ACC112 (cell line): ENCODE data around the gene TMEM106C.

Source experiments
- H2AFZ ChIP-seq: fragments of 200-600 bp; sonication (generic); one replicate; pipeline ENCODE4 v1.6.0; 2017; ENCODE audit warnings: antibody characterized with exemption, low read length; ENCODE audit not compliant: unreplicated experiment
- H3K27ac ChIP-seq: fragments of 200-600 bp; sonication (generic); 2 replicates; pipeline ENCODE4 v1.5.1; 2014; ENCODE audit warnings: low read depth, mild to moderate bottlenecking, antibody characterized with exemption, low read length, moderate library complexity
- H3K27me3 ChIP-seq: fragments of 200-600 bp; sonication (generic); 2 replicates; pipeline ENCODE4 v1.6.1; 2014; ENCODE audit warnings: mild to moderate bottlenecking, antibody characterized with exemption, low read length, moderate library complexity, mixed read lengths; ENCODE audit not compliant: insufficient read depth
- H3K36me3 ChIP-seq: fragments of 200-600 bp; sonication (generic); 2 replicates; pipeline ENCODE4 v1.6.1; 2016; ENCODE audit warnings: mild to moderate bottlenecking, antibody characterized with exemption, low read length, moderate library complexity, mixed read lengths; ENCODE audit not compliant: insufficient read depth
- H3K4me1 ChIP-seq: fragments of 200-600 bp; sonication (generic); one replicate; pipeline ENCODE4 v1.6.1; 2016; ENCODE audit warnings: low read length, mixed read lengths; ENCODE audit not compliant: insufficient read depth, unreplicated experiment, control insufficient read depth
- H3K4me3 ChIP-seq: fragments of 200-600 bp; sonication (generic); 2 replicates; pipeline ENCODE4 v1.5.1; 2014; ENCODE audit warnings: mild to moderate bottlenecking, low read depth, low read length
- H3K79me2 ChIP-seq: fragments of 200-600 bp; sonication (generic); one replicate; pipeline ENCODE4 v1.6.0; 2016; ENCODE audit warnings: low read length; ENCODE audit not compliant: control insufficient read depth, unreplicated experiment, insufficient read depth

The TMEM106C gene

DNA sequence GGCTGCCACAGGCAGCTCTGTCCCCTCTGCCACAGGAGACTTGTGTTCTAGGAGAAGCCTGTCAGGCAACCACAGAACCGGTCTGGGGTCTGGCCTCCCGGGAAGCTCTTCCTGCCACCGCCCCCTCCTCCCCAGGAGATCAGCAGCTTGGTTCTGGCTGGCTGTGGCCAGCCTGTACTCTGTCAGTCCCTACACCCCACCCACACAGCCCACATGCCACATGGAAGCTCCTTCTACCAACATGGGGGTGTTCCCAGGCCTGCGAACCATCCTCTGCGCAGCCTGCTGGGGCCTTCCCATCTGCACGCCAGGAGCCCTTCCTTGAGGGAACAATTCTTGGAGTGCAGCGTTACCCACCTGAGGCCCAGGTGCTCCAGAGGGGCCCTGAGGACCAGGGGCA, 16.8 kb downstream of the TMEM106C start:
- H3K4me1 ChIP-seq, result no peaks in the 10 kb centered on the region
- no peak overlapping the region for H3K4me3 ChIP-seq
- H3K36me3 ChIP-seq, result no peaks in the 10 kb centered on the region
- peaks cover 12% of the 10 kb centered on the region for H3K27me3 ChIP-seq
- H3K27ac ChIP-seq, result no peak overlapping the region
- H3K79me2 ChIP-seq, result no peaks in the 10 kb centered on the region
- no peak overlapping the region for H2AFZ ChIP-seq

DNA sequence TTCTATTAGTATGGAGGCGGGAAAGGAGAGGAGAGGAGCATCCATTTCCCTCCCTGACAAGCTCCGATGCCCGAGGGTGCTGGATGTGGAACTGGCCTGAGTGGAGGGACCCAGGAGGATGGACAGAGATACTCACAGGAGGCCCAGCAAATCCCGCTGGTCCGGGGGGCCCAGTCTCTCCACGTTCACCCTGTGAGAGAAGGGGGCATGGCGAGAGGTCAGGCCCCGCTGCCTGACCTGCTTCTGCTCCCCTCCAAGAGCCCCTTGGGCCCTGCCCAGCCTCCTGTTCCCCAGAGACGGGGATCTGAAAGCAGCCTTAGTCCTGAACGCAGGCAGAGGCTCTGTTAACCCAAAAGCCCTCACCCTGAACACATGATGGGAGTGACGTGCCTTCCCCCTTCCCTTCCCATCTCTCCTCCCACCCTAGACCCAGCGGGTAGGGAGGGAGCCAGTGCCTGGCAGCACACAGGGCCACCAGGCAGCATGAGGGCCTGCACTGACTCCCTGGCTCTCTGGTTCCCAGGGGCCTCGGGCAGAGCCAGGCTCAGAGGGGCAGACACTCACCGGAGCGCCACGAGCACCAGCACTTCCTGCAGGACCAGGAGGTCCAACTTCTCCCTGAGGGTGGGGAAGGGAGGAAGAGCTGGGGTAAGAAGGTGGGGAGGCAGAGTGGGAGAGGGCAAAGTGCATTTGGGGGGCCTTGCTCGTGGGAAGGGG, 17.5 kb downstream of the TMEM106C start:
- H3K36me3 ChIP-seq, result no peaks in the 10 kb centered on the region
- H3K79me2 ChIP-seq, result no peaks in the 10 kb centered on the region
- H3K27ac ChIP-seq, result no peak overlapping the region
- peaks cover 12% of the 10 kb centered on the region for H3K27me3 ChIP-seq
- H3K4me3 ChIP-seq, result no peak overlapping the region
- no peaks in the 10 kb centered on the region for H3K4me1 ChIP-seq
- H2AFZ ChIP-seq, result no peak overlapping the region

DNA sequence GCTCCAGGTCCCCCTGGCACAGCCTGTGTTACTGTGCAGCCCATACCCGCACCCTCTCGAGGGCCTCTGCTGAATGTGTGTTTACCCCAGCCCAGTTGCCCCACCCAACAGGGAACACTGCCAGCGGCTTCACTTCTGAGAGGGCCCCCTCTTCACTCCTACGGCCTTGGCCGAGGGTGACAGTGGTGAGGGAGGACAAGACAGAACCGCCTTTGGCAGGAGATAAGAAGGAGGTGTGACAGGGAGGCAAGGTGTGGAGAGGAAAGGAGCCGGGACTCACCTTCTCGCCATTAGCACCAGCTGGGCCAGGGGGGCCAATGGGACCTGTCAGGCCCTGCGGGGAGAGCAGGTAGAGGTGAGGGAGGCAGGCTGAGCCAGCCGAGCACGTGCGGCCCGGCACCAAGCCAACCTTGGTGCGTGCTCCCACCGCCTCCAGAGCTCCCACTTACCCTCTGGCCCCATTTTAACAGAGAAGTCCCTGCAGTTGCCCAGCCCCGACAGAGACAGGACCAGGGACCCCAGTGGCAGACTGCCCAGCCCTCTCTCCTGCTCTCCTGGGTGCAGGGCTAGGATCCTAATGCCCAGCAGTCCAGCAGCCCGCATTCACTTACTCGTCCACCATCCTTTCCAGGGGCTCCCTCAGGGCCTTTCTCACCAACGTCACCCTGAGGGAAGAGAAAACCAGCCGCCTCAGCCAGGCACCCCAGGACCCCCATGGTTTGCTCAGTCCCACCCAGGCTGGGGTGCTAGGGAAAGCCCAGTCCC, 18.3 kb downstream of the TMEM106C start:
- H2AFZ ChIP-seq, result no peak overlapping the region
- H3K27me3 ChIP-seq, result peaks cover 12% of the 10 kb centered on the region
- no peaks in the 10 kb centered on the region for H3K36me3 ChIP-seq
- H3K4me3 ChIP-seq, result no peak overlapping the region
- H3K79me2 ChIP-seq, result no peaks in the 10 kb centered on the region
- H3K27ac ChIP-seq, result no peak overlapping the region
- H3K4me1 ChIP-seq, result no peaks in the 10 kb centered on the region

DNA sequence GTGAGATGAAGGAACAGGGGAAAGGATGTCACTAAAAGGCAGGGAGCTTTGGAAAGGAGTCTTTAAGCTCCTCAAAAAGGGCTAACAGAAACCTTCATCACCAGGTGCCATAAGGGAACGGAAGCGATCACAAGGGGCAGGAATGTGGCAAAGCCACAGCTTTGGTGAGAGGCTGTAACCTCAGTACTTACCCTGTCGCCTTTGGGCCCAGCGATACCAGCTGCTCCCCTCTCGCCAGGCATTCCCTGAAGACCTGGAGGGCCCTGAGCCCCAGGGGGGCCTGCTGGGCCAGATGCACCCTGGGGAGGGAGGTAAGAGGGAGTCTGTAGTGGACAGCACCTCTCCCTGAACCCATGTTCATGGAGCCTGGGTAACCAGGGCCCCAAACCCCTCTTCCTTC, 18.9 kb downstream of the TMEM106C start:
- peaks cover 12% of the 10 kb centered on the region for H3K27me3 ChIP-seq
- no peak overlapping the region for H3K4me3 ChIP-seq
- no peak overlapping the region for H2AFZ ChIP-seq
- no peaks in the 10 kb centered on the region for H3K36me3 ChIP-seq
- H3K4me1 ChIP-seq, result no peaks in the 10 kb centered on the region
- no peaks in the 10 kb centered on the region for H3K79me2 ChIP-seq
- H3K27ac ChIP-seq, result no peak overlapping the region

DNA sequence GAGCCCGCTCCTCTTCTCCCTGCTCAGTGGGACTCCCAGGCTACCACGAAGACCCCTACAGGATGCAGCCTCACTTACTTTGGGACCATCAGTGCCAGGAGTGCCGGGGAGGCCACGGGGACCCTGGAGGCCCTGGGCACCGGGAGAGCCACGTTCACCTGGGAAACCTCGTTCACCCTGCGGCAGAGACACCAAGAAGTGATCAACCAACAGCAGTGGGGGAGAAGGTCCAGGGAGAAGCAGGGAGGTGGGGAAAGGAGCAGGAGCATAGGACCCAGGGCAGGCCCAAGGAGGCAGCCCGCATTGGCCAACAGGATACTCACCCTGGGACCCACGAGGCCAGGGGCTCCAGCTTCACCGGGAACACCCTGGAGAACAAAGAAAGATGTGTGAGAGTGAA, 19.4 kb downstream of the TMEM106C start:
- no peaks in the 10 kb centered on the region for H3K4me1 ChIP-seq
- no peak overlapping the region for H2AFZ ChIP-seq
- no peak overlapping the region for H3K27ac ChIP-seq
- H3K4me3 ChIP-seq, result no peak overlapping the region
- no peaks in the 10 kb centered on the region for H3K79me2 ChIP-seq
- no peaks in the 10 kb centered on the region for H3K36me3 ChIP-seq
- peaks cover 12% of the 10 kb centered on the region for H3K27me3 ChIP-seq

DNA sequence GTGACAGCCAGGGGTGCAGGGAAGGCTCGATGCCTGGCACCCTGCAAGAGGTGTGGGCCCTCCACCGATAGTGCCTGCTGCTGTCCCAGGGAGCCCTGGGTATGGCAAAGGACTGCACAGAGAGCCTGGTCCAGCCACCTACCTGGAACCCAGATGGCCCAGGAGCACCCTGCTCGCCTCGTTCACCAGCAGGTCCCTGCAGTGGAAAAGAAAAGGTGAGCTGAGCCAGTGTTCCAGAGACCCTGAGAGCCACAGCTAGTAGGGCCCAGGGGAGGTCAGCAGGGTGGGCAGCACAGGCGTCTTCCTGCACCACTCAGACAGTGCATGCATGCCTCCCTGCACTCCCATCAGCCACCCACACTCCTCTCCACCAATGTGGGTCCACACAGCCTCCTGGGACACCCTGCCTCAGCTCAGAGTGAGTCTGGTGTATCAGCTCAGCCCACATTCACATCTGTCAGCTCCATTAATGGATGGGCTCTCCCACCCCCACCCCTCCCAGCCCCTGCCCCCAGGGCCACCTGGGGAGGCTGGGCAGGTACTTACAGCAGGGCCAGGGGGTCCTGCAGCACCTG, 20.2 kb downstream of the TMEM106C start:
- no peak overlapping the region for H3K27ac ChIP-seq
- no peak overlapping the region for H2AFZ ChIP-seq
- no peaks in the 10 kb centered on the region for H3K4me1 ChIP-seq
- H3K4me3 ChIP-seq, result no peak overlapping the region
- no peaks in the 10 kb centered on the region for H3K79me2 ChIP-seq
- H3K36me3 ChIP-seq, result no peaks in the 10 kb centered on the region
- peaks cover 6% of the 10 kb centered on the region for H3K27me3 ChIP-seq

DNA sequence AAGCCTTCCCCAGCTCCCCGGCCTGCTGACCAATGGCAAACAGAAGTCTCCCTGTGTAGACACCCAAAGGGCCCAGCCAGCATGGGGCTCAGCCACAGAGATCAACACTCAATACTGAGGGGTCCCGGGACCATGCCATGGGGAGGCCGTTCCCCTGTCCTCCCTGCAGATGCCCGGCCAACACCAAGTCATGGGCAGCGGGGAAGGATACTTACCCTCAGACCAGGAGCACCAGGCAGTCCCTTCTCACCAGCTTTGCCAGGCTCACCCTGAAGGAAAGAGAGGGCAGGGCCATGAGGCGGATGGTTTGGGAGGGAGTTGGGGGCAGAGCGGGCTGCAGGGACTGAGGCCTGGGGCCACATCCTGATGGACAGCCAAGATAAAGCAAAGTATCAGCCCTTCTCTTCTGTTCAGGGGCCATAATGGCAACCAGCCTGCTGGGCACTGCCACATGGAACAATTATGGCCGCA, 21.0 kb downstream of the TMEM106C start:
- Histone ChIP-seq H3K27me3 (no peaks in the 10 kb centered on the region; the same call in 1 of the 2 replicates), H3K79me2 (no peaks in the 10 kb centered on the region), H3K36me3 (no peaks in the 10 kb centered on the region), H2AFZ (no peak overlapping the region), H3K4me3 (no peak overlapping the region), H3K27ac (no peak overlapping the region), H3K4me1 (no peaks in the 10 kb centered on the region)

DNA sequence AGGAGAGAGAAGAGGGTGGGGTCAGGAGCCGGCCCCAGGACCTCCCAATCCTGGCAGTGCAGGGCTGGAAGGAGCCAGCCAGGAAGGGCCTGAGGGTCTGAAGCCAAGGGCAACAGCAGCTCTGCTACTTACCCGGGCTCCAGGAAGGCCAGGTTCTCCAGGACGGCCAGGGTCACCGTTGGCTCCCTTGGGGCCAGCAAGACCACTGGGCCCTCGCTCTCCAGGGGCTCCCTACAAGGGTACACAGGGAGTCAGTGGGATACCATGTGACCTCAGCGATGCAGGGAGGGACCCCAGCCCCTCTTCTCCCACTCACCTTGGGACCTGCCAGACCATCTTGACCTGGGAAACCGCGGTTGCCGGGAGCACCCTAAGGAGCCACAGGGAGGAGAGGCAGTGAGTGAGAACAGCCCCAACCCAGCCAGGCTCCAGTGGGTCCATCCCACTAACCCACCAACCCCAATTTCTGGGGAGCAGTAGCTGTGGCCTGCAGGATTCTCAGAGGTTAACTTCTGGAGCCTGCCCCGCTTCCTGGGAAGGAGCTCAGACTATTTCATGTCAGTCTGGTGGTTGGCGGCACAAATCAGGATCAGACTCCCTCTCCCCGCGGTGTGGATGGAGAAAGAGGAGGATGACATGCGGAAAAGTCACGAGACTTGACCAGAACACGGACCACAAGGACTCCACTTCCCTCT, 22.3 kb downstream of the TMEM106C start:
- no peaks in the 10 kb centered on the region for H3K36me3 ChIP-seq
- no peaks in the 10 kb centered on the region for H3K79me2 ChIP-seq
- H3K4me3 ChIP-seq, result no peak overlapping the region
- H3K27ac ChIP-seq, result no peak overlapping the region
- H2AFZ ChIP-seq, result no peak overlapping the region
- H3K27me3 ChIP-seq, result no peaks in the 10 kb centered on the region; the same call in 1 of the 2 replicates
- H3K4me1 ChIP-seq, result no peaks in the 10 kb centered on the region

DNA sequence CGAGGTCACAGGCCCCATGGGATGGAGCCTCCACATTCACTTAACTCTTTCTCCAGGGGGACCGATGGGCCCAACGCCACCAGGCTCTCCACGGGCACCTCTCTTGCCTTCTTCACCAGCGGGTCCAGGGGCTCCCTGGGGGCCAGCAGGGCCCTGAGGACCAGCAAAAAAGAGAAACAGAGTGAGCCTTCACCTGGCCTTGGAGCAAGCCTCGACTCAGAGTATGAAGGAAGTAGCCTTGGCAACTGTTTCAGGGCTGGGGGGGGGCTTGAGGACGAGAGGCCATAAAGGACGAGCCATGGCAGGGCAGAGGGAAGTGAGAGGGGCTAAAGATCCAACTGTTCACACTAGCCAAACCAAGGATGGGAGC, 22.9 kb downstream of the TMEM106C start:
- no peak overlapping the region for H2AFZ ChIP-seq
- no peaks in the 10 kb centered on the region; the same call in 1 of the 2 replicates for H3K27me3 ChIP-seq
- no peaks in the 10 kb centered on the region for H3K36me3 ChIP-seq
- H3K27ac ChIP-seq, result no peak overlapping the region
- no peak overlapping the region for H3K4me3 ChIP-seq
- no peaks in the 10 kb centered on the region for H3K79me2 ChIP-seq
- no peaks in the 10 kb centered on the region for H3K4me1 ChIP-seq

DNA sequence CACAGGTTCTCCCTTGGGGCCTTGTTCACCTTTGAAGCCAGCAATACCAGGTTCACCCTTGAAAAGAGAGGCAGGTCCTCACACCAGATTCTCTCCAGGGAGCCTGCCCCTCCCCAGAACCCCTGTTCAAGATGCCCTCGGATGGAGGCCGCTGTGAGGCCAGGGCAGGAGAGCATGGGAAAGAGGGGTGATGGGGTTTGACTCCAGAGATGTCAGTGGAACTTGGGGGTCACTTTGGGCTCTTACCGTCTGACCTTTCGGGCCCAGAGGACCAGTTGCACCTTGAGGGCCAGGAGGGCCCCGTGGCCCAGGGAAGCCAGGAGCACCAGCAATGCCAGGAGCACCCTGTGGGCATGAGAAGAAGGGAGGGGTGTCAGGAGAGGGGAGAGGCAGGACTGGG, 23.4 kb downstream of the TMEM106C start:
- no peaks in the 10 kb centered on the region for H3K4me1 ChIP-seq
- H2AFZ ChIP-seq, result no peak overlapping the region
- H3K27ac ChIP-seq, result no peak overlapping the region
- H3K36me3 ChIP-seq, result no peaks in the 10 kb centered on the region
- H3K27me3 ChIP-seq, result peaks cover 5% of the 10 kb centered on the region; the same call in 1 of the 2 replicates
- no peak overlapping the region for H3K4me3 ChIP-seq
- no peaks in the 10 kb centered on the region for H3K79me2 ChIP-seq
